ENCODE measurements around the gene RIMBP2.

- TF ChIP-seq ZNF274 (IDR thresholded peaks at IDR 0.05; ENCODE audit: borderline replicate concordance, low read depth, low read length) (no peak), CTCF (IDR thresholded peaks at IDR 0.05 in 2 of 3, conservative IDR thresholded peaks at IDR 0.05 in 1 of 3; ENCODE audit: insufficient read depth in 2 of 3, low read depth in 1 of 3, low read length in 3 of 3) (no peak), ZBTB49 (CRISPR knock-in tag; IDR thresholded peaks at IDR 0.05; ENCODE audit: borderline replicate concordance) (no peak), ZHX1 (conservative IDR thresholded peaks at IDR 0.05; ENCODE audit: low read length) (no peak), ZNF431 (CRISPR knock-in tag; IDR thresholded peaks at IDR 0.05) (no peak), ARID3A (IDR thresholded peaks at IDR 0.05; ENCODE audit: borderline replicate concordance, low read depth, low read length) (no peak), JUN (IDR thresholded peaks at IDR 0.05; ENCODE audit: borderline replicate concordance, low read depth, low read length) (no peak), JUN (CRISPR knock-in tag; IDR thresholded peaks at IDR 0.05; ENCODE audit: borderline replicate concordance) (no peak), ATF2 (CRISPR knock-in tag; IDR thresholded peaks at IDR 0.05) (no peak), COPS2 (conservative IDR thresholded peaks at IDR 0.05) (no peak)
Observed at GRCh38 chr12:130477701-130478100, 238.4 kb downstream of the RIMBP2 start.

Measured in K562 (cell line).